Keratinocyte (primary cell): ENCODE results near the gene SCAMP1. TPM values are rescaled to one million over a fixed set of nuclear protein-coding genes. Genes with fewer than 3 reads are reported as not detected.

Experiments
- DNase-seq: peaks from one replicate; pipeline ENCODE4 v3.0.0-alpha.2; 2011; ENCODE audit warnings: low read depth, missing footprints, low spot score
- FAIRE-seq: peaks from 2 replicates; lab custom pipeline; 2011; peaks lifted over from hg19 to GRCh38; lab: Jason Lieb, UNC
- H2AFZ ChIP-seq: 2 replicates; pipeline ENCODE4 v1.6.0; 2012; ENCODE audit warnings: low read length, control low read depth, inconsistent platforms; ENCODE audit not compliant: control insufficient read depth
- H3K27ac ChIP-seq: 2 replicates; pipeline ENCODE4 v1.5.1; 2011; ENCODE audit warnings: low read length; ENCODE audit not compliant: control insufficient read depth, insufficient read depth
- H3K27me3 ChIP-seq: 3 replicates; pipeline ENCODE4 v1.6.0; 2011; ENCODE audit warnings: low read length; ENCODE audit not compliant: control insufficient read depth, insufficient read depth; ENCODE audit errors: extremely low read depth
- H3K36me3 ChIP-seq, 2 experiments: 2 replicates in 1 of 2; 3 replicates in 1 of 2; pipeline ENCODE4 v1.5.1; 2011; ENCODE audit warnings: low read length in 2 of 2, mild to moderate bottlenecking in 1 of 2; ENCODE audit not compliant: control insufficient read depth in 2 of 2, insufficient read depth in 2 of 2; ENCODE audit errors: extremely low read depth in 1 of 2
- H3K4me1 ChIP-seq: 3 replicates; pipeline ENCODE4 v1.5.1; 2011; ENCODE audit warnings: low read length; ENCODE audit not compliant: control insufficient read depth, insufficient read depth; ENCODE audit errors: extremely low read depth
- H3K4me2 ChIP-seq: 3 replicates; pipeline ENCODE4 v1.6.0; 2011; ENCODE audit warnings: low read depth, low read length; ENCODE audit not compliant: control insufficient read depth, insufficient read depth; ENCODE audit errors: extremely low read depth
- H3K4me3 ChIP-seq, 3 experiments: fragments of 200-600 bp in 1 of 3; sonication (generic) in 1 of 3; 2 replicates in 2 of 3; 3 replicates in 1 of 3; pipeline ENCODE4 v1.5.1; 2011 to 2016; ENCODE audit warnings: low read length in 3 of 3, mild to moderate bottlenecking in 3 of 3, control low read depth in 2 of 3, inconsistent platforms in 1 of 3, low read depth in 1 of 3, mixed read lengths in 1 of 3, mixed run types in 1 of 3, moderate library complexity in 1 of 3; ENCODE audit not compliant: control insufficient read depth in 2 of 3, insufficient read depth in 2 of 3; ENCODE audit errors: extremely low read depth in 1 of 3
- H3K79me2 ChIP-seq: 2 replicates; pipeline ENCODE4 v1.6.0; 2012; ENCODE audit warnings: low read length; ENCODE audit not compliant: control insufficient read depth, insufficient read depth
- H3K9ac ChIP-seq: 3 replicates; pipeline ENCODE4 v1.6.0; 2011; ENCODE audit warnings: low read length; ENCODE audit not compliant: control insufficient read depth, insufficient read depth; ENCODE audit errors: extremely low read depth
- H3K9me1 ChIP-seq: 3 replicates; pipeline ENCODE4 v1.6.0; 2011; ENCODE audit warnings: low read length; ENCODE audit not compliant: control insufficient read depth, insufficient read depth; ENCODE audit errors: extremely low read depth
- H3K9me3 ChIP-seq: 2 replicates; pipeline ENCODE4 v1.5.1; 2012; ENCODE audit warnings: low read depth, low read length; ENCODE audit not compliant: control insufficient read depth
- H4K20me1 ChIP-seq: 3 replicates; pipeline ENCODE4 v1.6.0; 2011; ENCODE audit warnings: low read length; ENCODE audit not compliant: control insufficient read depth, insufficient read depth; ENCODE audit errors: extremely low read depth
- EZH2 ChIP-seq: IDR thresholded peaks from one replicate; pipeline ENCODE4 v1.6.1; 2012; ENCODE audit warnings: inconsistent platforms, mild to moderate bottlenecking, low read length, moderate library complexity
- dilution Hi-C: fragments of 300-500 bp; cut with MboI; formaldehyde crosslinking; loops from one replicate; pipeline ENCODE4 v1.7.0; 2020; ENCODE audit warnings: low sequenced_read_pairs; ENCODE audit not compliant: extremely low pct_ligation_motif_present
- polyA plus RNA-seq, 5 experiments: library from polyadenylated mRNA; depleted of rRNA in 3 of 5; stranded (reverse) in 3 of 5; stranded (forward) in 1 of 5; unstranded in 1 of 5; fragments of >200 nt; gene quantifications; 1 replicate in 1 of 5; 2 replicates in 3 of 5; 3 replicates in 1 of 5; pipeline versions ENCODE4 v1.2.1 to v1.2.3, GENCODE V29; 2011 to 2012; ENCODE audit warnings: missing spikeins in 2 of 5, low read depth in 1 of 5, low replicate concordance in 1 of 5
- TF ChIP-seq, protein P1 (sequence below), 3 experiments: IDR thresholded peaks in 1 of 3; conservative IDR thresholded peaks in 1 of 3; optimal IDR thresholded peaks in 1 of 3; 2 replicates in 2 of 3; 3 replicates in 1 of 3; pipeline versions ENCODE3 to v1.5.1; 2011; ENCODE audit warnings: low read length in 3 of 3, mild to moderate bottlenecking in 3 of 3, moderate library complexity in 2 of 3, control low read depth in 1 of 3, inconsistent platforms in 1 of 3; ENCODE audit not compliant: insufficient read depth in 2 of 3; ENCODE audit errors: extremely low read depth in 1 of 3

Gene SCAMP1
- polyA plus RNA-seq, 1 donor (not counting 4 experiments of a cell fraction or from before 2014, with no cell fraction given): 36.6 TPM

DNA sequence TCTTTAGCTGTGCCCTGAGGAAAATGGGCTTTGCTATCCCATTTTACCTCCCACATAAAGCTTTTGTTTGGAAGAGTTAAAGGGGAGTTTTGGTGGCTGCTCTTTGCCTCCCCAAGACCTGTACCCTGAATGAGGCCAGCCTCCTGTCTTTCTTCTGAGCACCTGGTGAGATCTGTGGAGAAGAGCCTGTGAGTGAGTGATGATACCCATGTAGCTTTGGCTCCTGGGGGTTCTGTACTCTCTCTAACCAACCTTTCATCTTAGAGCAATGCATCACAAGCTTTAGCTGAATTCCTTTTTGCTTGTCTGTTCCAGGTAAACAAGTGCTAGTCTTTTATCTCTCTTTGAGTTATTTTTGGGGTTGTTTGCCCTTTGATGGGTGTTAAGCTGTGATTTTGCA is 73.6 kb downstream of the SCAMP1 start:
- Histone ChIP-seq H3K4me3 (no peak overlapping the region), H3K4me1 (no peaks in the 10 kb centered on the region), H3K9me3 (no peaks in the 10 kb centered on the region), H3K36me3 (no peaks in the 10 kb centered on the region), H3K9me1 (no peaks in the 10 kb centered on the region), H2AFZ (no peak overlapping the region), H3K27me3 (no peaks in the 10 kb centered on the region), H3K79me2 (no peaks in the 10 kb centered on the region), H3K9ac (no peak overlapping the region), H3K4me2 (no peak overlapping the region), H3K27ac (no peak overlapping the region), H4K20me1 (no peaks in the 10 kb centered on the region)
- TF ChIP-seq, protein P1, sequence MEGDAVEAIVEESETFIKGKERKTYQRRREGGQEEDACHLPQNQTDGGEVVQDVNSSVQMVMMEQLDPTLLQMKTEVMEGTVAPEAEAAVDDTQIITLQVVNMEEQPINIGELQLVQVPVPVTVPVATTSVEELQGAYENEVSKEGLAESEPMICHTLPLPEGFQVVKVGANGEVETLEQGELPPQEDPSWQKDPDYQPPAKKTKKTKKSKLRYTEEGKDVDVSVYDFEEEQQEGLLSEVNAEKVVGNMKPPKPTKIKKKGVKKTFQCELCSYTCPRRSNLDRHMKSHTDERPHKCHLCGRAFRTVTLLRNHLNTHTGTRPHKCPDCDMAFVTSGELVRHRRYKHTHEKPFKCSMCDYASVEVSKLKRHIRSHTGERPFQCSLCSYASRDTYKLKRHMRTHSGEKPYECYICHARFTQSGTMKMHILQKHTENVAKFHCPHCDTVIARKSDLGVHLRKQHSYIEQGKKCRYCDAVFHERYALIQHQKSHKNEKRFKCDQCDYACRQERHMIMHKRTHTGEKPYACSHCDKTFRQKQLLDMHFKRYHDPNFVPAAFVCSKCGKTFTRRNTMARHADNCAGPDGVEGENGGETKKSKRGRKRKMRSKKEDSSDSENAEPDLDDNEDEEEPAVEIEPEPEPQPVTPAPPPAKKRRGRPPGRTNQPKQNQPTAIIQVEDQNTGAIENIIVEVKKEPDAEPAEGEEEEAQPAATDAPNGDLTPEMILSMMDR (optimal IDR thresholded peaks at IDR 0.05 in 1 of 3, IDR thresholded peaks at IDR 0.05 in 1 of 3, conservative IDR thresholded peaks at IDR 0.05 in 1 of 3; ENCODE audit: extremely low read depth in 1 of 3, insufficient read depth in 2 of 3, low read length in 3 of 3): no peak
- no peak for TF ChIP-seq EZH2
- DNase-seq (no peak), FAIRE-seq (no peak)
- dilution Hi-C loops: no loop called here

DNA sequence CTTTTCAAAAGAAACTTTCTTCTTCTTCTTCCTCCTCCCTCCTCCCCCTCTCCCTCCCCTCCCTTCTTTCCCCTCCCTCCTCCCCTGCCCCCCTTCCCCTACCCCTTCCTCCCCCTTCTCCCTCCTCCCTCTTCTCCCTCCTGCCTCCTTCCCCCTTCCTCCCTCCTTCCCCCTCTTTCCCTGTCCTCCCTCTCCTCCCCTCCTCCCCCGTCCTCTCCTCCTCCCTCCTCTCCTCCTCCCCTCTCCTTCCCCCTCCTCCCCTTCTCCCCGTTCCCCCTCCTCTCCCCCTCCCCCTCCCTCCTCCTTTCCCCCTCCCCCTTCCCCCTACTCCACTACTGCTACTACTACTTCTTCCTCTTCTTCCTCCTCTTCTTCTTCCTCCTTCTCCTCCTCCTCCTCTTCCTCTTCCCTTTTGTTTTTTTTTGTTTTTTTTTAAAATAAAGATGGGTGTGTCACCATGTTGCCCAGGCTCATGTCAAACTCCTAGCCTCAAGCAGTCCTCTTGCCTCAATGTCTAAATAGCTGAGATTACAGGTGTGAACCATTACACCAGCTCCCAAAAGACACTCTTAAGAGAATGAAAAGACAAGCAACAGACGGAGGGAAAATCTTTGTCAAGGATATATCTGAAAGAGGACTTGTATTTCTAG is 87.5 kb downstream of the SCAMP1 start:
- no peak overlapping the region for H2AFZ ChIP-seq
- H3K9me1 ChIP-seq: no peaks in the 10 kb centered on the region
- H3K79me2 ChIP-seq: no peaks in the 10 kb centered on the region
- H3K27ac ChIP-seq: no peak overlapping the region
- H3K4me3 ChIP-seq: no peak overlapping the region
- no peaks in the 10 kb centered on the region for H3K9me3 ChIP-seq
- DNase-seq: no peak
- no peaks in the 10 kb centered on the region for H3K27me3 ChIP-seq
- no peaks in the 10 kb centered on the region for H4K20me1 ChIP-seq
- H3K9ac ChIP-seq: no peak overlapping the region
- peaks cover 0 to 2% of the 10 kb centered on the region in 2 experiments for H3K36me3 ChIP-seq
- TF ChIP-seq EZH2: no peak
- TF ChIP-seq, protein P1 (optimal IDR thresholded peaks at IDR 0.05 in 1 of 3, IDR thresholded peaks at IDR 0.05 in 1 of 3, conservative IDR thresholded peaks at IDR 0.05 in 1 of 3; ENCODE audit: extremely low read depth in 1 of 3, insufficient read depth in 2 of 3, low read length in 3 of 3): no peak
- no peaks in the 10 kb centered on the region for H3K4me1 ChIP-seq
- dilution Hi-C loops: no loop called here
- no peak for FAIRE-seq
- H3K4me2 ChIP-seq: no peak overlapping the region
